Measurements from ENCODE around the gene CTTNBP2.

The CTTNBP2 gene

DNA sequence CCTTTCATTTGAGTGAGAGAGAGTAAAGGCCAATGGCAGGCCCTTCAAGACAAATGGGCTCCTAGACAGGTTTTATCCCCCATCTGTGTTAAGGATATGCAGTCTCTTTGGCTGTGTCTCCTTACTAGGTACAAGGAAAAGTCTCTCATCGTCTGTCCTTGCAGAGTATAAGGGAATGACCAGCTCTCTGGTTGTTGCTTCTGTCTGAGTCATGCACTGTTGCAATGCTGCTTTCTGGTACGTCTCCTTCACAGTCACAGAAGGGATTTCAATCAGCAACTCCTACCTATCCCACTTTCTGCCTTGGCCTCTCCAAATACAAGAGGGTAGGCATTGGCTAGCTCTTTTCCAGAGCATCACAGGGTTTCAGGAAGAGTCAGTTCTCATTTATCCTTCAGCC, 48.1 kb downstream of the CTTNBP2 start:
- no peak for DNase-seq
- TF ChIP-seq GATA1 (IDR thresholded peaks at IDR 0.05; ENCODE audit: low read depth, low read length) (no peak), POLR2A (IDR thresholded peaks at IDR 0.05; ENCODE audit: low read length) (no peak)

DNA sequence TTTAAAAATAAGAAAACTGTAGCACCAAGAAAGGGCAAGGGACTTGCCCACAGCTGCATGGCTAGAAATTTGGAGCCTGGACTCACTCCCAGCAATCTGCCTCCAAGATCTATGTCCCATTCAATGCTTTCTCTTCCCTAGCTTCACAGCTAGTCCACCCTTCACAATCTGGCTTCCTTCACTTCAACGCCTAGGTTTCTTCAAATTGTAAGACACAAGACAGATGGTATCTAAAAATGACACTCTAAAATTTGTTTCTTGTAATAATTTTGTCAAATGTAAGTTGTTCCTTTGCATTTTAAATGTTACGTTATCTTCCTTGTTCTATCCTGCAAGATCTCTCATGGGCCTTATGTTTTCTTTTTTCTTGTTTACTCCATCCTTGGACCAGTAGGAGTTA, 48.6 kb downstream of the CTTNBP2 start:
- no peak for DNase-seq
- no peak for TF ChIP-seq POLR2A (IDR thresholded peaks at IDR 0.05; ENCODE audit: low read length)
- no peak for TF ChIP-seq GATA1 (IDR thresholded peaks at IDR 0.05; ENCODE audit: low read depth, low read length)

DNA sequence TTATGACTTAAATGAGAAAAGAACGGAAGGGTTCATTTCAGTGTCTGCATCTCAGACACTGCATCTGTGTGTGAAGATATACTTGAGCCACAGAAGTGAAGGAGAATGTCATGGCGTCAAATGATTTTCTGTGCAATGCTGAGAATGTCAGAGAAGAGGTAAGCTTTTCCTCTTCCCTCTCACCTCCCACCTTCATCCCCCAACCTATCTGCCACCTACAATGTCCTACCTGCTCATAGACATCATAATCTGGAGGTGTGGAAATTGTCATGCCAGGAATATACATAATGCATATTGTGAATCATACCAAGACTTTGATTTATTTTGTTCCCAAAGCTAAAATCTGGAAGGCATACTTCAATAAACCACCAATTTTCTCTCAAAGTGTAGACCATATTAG, 53.7 kb downstream of the CTTNBP2 start:
- TF ChIP-seq GATA1 (IDR thresholded peaks at IDR 0.05; ENCODE audit: low read depth, low read length): no peak
- no peak for TF ChIP-seq POLR2A (IDR thresholded peaks at IDR 0.05; ENCODE audit: low read length)
- no peak for DNase-seq

DNA sequence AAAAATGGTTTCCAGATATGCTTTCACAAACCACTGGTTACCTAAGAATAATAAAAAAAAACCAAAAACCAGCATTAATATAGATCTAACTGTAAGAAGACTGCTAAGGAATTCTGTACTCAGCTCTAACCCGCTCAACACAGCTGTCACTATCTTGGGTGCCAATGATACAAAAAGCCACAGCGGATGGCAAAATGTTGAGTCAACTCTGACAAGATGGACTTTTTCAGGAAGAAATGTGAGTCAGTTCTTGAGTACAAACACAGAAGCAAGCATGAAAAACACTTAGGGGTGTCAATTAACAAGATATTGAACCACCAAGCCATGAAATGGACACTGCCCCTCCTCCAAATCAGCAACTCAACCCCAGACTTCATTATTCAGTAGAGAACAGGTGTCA, 55.0 kb downstream of the CTTNBP2 start:
- no peak for DNase-seq

DNA sequence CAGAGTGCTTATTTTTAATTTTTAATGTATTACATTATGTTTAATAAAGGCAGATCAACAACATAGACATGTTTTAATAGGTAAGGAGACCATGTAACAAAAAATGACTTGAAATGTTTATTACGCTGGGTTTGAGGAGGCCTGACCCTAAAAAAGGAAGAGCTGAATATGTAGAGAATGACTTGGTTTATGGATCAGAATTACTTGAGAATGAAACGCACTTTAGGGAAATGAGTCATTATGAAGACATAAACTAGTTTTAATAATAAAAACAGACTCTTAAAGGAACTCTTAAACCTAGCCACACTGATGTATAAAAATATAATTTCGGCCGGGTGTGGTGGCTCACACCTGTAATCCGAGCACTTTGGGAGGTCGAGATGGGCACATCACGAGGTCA, 56.5 kb downstream of the CTTNBP2 start:
- no peak for TF ChIP-seq GATA1 (IDR thresholded peaks at IDR 0.05; ENCODE audit: low read depth, low read length)
- no peak for TF ChIP-seq POLR2A (IDR thresholded peaks at IDR 0.05; ENCODE audit: low read length)
- DNase-seq: no peak

More for the DNA sequence above, 55.0 kb downstream of the CTTNBP2 start:
- TF ChIP-seq POLR2A (IDR thresholded peaks at IDR 0.05; ENCODE audit: low read length): no peak
- TF ChIP-seq GATA1 (IDR thresholded peaks at IDR 0.05; ENCODE audit: low read depth, low read length): no peak

DNA sequence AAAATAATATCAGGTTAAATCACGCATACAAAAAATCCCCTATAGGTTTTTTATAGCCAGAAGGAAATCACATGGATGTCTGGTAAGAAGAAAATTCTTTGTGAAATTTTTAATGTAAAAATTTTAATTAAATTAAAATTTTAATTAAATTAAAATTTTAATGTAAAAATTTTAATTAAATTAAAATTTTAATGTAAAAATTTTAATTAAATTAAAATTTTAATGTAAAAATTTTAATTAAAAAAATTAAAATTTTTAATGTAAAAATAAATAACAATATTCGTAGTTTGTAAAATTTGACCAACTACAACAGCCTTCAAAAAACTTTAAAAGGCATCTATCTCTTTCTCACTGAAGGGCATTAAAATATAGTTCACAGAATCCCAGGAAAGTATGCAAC, 61.5 kb downstream of the CTTNBP2 start:
- no peak for DNase-seq
- TF ChIP-seq POLR2A (IDR thresholded peaks at IDR 0.05; ENCODE audit: low read length) (no peak), GATA1 (IDR thresholded peaks at IDR 0.05; ENCODE audit: low read depth, low read length) (no peak)

DNA sequence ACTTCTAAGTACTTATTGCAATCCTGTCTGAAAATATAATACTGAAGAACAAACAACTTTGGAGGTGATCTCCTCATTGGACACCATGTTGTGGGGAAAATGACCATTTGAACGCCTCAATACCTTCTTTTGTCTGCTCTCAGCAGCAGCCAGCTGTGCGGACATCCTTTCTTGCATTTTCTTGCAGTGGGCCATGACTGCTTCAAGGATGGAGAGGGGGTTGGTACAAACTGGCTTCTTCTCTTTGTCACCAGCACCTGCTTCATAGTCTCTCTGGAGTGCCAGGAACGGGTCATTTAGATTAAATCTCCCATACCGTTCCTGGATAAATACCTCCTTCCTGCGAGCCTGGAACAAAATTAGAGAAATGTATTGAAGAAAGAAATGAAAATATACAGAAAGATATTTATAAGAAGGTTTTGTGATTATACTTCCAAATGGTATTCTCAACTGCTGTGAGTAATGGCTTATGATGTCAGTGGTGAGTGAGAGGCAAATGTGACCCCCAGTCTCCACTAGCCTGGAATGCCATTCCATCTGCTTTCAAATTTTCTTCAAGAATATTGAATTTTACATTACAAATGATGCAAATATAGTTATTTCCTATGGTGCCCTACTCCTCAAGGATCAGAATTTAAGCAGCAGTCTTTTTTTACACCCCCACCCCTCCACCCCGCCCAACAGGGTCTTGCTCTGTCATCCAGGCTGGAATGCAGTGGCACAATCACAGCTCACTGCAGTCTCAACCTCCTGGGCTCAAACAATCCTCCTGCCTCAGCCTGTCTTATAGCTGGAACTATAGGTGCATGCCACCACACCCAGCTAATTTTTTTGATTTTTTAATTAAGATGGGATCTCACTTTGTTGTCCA, 62.4 kb downstream of the CTTNBP2 start:
- TF ChIP-seq GATA1 (IDR thresholded peaks at IDR 0.05; ENCODE audit: low read depth, low read length): no peak
- no peak for TF ChIP-seq POLR2A (IDR thresholded peaks at IDR 0.05; ENCODE audit: low read length)
- no peak for DNase-seq

DNA sequence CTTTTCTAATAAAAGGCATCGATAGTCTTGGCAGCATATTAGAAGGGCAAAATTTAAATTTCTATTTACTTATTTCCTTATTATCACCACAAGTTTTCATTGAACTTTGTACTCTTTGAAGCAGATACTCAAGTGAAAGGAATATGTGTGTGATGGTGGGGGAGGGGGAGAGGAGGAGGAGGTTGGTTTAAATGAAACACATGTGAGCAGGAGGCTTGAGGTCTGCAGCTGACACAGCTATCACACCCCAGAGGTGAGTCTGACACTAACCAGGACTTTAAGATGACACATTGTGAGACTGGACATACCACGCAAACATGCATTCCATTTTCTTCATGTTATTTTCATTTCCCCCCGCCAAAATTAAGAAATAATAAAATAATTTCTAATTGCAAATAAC, 63.3 kb downstream of the CTTNBP2 start:
- TF ChIP-seq POLR2A (IDR thresholded peaks at IDR 0.05; ENCODE audit: low read length) (no peak), GATA1 (IDR thresholded peaks at IDR 0.05; ENCODE audit: low read depth, low read length) (no peak)
- no peak for DNase-seq

DNA sequence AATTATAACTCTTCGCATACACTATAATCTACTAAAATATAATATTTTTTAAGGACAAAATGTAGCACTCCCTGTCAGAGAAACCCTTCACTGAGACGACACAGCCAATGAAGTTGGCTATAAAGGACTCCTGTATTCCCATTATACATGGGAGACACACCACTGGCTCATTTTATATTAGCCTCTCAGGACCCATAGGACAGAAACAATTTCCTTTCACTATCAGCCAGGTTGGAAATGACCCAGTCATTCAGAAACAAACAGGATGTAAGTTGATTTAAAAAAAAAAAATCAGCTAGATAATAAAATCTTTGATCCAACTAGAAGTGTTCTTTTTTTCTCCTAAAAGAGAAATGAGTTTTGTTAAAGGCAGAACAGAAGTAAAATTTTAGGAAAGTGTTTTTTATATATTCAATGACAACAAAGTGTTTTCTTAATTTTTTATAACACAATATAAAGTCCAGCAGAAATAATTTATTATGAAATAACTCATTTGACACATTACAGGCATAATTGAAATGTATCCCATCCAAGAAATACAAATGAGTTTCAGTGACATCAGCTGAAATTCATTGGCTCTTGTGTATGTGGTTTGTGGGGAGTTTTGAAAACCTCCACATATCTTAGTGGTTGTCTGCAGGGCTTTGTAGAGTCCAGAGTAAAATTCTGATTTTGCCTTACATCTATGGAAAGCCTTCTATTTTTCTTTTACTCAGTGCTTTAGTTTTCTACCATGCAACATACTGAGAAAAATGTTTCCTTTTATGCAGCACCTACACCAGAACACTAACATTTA, 64.1 kb downstream of the CTTNBP2 start:
- DNase-seq: no peak

DNA sequence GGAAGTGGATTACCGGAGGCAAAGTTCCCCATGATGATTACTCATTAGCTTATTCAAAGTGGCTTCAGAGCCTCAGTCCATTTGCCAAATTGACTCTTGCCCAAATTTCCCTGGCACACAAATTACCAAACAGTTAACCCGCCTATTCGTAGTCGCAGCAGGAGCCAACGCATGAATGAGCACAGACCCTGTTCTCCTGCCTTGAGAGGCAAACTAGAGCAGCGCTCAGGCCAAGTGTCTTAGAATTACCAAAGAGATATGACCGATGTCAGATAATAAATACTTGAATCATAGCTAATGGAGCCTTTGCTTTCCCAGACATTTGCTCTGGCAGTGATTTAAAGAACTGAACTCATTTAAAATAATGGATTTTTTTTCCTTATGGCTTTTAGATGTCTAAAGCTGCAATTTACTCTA, 64.9 kb downstream of the CTTNBP2 start:
- TF ChIP-seq POLR2A (IDR thresholded peaks at IDR 0.05; ENCODE audit: low read length) (no peak), GATA1 (IDR thresholded peaks at IDR 0.05; ENCODE audit: low read depth, low read length) (no peak)
- DNase-seq: no peak

More for the DNA sequence above, 64.1 kb downstream of the CTTNBP2 start:
- TF ChIP-seq POLR2A (IDR thresholded peaks at IDR 0.05; ENCODE audit: low read length) (no peak), GATA1 (IDR thresholded peaks at IDR 0.05; ENCODE audit: low read depth, low read length) (no peak)

DNA sequence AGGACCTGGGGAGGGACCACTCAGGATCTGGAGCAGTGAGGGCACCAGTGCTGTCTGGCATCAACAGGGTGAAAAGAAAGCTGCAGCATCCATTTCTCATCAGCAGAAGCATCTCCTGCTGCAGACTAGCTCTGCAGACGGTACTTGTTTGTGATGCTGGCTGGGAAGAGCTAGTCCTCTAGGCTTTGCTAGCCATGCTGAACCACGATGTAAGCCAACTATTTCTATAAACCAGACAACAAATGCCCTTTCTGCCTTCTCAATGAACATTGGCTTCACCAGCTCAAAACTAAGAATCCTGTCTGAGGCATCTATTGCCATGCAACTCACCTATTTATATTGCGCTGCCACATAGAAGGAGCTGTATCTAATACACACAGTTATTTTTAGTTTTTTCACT, 65.6 kb downstream of the CTTNBP2 start:
- TF ChIP-seq POLR2A (IDR thresholded peaks at IDR 0.05; ENCODE audit: low read length) (no peak), GATA1 (IDR thresholded peaks at IDR 0.05; ENCODE audit: low read depth, low read length) (no peak)
- DNase-seq: no peak

DNA sequence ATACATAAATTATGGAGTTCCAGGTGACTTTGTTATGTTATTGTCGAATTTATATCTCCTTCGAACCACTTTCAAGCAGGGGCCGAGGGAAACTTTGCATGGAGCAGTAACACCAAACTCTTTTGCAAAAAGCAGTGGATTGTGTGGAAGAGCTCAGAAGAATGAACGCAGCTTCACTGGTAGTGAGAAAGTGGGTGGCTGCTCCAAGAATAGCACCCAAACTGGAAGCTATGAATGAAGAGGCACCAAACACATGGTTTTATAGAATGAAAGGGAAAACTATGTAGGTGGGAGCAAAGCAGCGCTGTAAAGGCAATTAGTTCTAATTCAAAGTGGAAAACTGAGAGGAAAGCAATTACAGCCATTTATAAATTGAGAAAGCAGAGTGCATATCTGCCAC, 67.2 kb downstream of the CTTNBP2 start:
- TF ChIP-seq POLR2A (IDR thresholded peaks at IDR 0.05; ENCODE audit: low read length) (no peak), GATA1 (IDR thresholded peaks at IDR 0.05; ENCODE audit: low read depth, low read length) (no peak)
- DNase-seq: no peak

DNA sequence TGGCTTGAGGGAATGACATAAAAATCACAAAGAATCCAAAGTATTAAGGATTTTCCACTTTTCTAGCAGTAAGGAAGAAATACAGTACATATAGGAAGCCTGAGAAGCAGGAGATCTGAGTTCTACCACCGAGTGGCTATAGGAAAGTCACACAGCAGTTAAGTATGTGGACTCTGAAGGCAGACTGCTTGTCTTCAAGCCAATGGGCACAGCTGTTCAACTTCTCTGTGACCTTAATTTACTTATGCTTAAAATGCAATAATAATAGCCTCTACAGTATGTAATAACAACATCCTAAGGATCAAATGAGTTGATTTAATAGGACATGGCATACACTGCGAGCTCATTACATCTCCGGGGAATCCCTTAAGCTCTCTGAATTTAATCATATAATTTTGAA, 68.0 kb downstream of the CTTNBP2 start:
- DNase-seq: no peak
- TF ChIP-seq POLR2A (IDR thresholded peaks at IDR 0.05; ENCODE audit: low read length): no peak
- TF ChIP-seq GATA1 (IDR thresholded peaks at IDR 0.05; ENCODE audit: low read depth, low read length): no peak

DNA sequence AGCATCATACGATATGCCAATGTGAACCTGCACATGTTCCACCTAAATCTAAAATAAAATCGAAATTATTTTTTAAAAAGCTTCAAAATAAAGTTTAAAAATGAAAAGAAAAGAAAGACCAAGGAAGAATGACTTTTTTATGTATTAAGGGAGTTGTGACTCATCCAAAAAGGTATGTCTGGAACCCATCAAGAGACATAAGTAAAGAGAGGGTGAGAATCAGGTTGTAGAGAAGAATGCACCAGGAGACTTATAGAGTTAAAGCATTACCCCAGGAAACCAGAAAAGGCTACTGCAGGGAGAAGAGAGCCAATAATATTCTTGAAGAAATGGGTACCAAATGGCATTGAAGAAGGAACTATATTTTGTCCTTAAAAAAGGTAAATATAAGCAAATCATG, 69.8 kb downstream of the CTTNBP2 start:
- no peak for TF ChIP-seq POLR2A (IDR thresholded peaks at IDR 0.05; ENCODE audit: low read length)
- no peak for TF ChIP-seq GATA1 (IDR thresholded peaks at IDR 0.05; ENCODE audit: low read depth, low read length)
- no peak for DNase-seq
